H1 (cell line): Measurements from ENCODE around the gene NMT1. TPM values are rescaled to one million over a fixed set of nuclear protein-coding genes. Genes with fewer than 3 reads are reported as not detected.

Experiments used
- CTCF ChIA-PET: fragments of 300-600 bp; sonication (Branson Sonifier 250); formaldehyde crosslinking; loops from one replicate; lab custom pipeline; 2021; ENCODE audit not compliant: partially characterized antibody; lab: Charles Lee
- POLR2A ChIA-PET: fragments of 300-600 bp; sonication (Branson Sonifier 250); formaldehyde crosslinking; loops from one replicate; lab custom pipeline; 2021; ENCODE audit warnings: inconsistent platforms; ENCODE audit not compliant: partially characterized antibody; lab: Charles Lee
- DNase-seq, 2 experiments: peaks; one replicate each; pipeline versions ENCODE4 v3.0.0 to v3.0.0-alpha.2; 2010 to 2022; ENCODE audit warnings: low spot score in 2 of 2, low read depth in 1 of 2, mixed read lengths in 1 of 2
- FAIRE-seq: peaks from 2 replicates; lab custom pipeline; 2011; peaks lifted over from hg19 to GRCh38; lab: Jason Lieb, UNC
- H2AFZ ChIP-seq: 2 replicates; pipeline ENCODE4 v1.8.1; 2012; ENCODE audit warnings: low read length, inconsistent platforms
- H2AK5ac ChIP-seq: 2 replicates; pipeline ENCODE4 v1.6.1; 2013; ENCODE audit warnings: low read depth, low read length
- H2BK120ac ChIP-seq: replicated peaks from 2 replicates; pipeline ENCODE3; 2013; ENCODE audit warnings: low read depth, low read length, inconsistent platforms
- H2BK12ac ChIP-seq: 2 replicates; pipeline ENCODE4 v1.6.1; 2013; ENCODE audit warnings: low read depth, low read length
- H2BK15ac ChIP-seq: 2 replicates; pipeline ENCODE4 v1.6.1; 2013; ENCODE audit warnings: low read length
- H2BK20ac ChIP-seq: 2 replicates; pipeline ENCODE4 v1.6.1; 2013; ENCODE audit warnings: low read length
- H2BK5ac ChIP-seq: 2 replicates; pipeline ENCODE4 v1.6.1; 2013; ENCODE audit warnings: low read depth, low read length
- H3K14ac ChIP-seq: 2 replicates; pipeline ENCODE4 v1.6.1; 2013; ENCODE audit warnings: inconsistent platforms; ENCODE audit not compliant: insufficient read length
- H3K18ac ChIP-seq: 2 replicates; pipeline ENCODE4 v1.6.1; 2013; ENCODE audit warnings: low read length; ENCODE audit errors: extremely low read depth
- H3K23ac ChIP-seq: 2 replicates; pipeline ENCODE4 v1.6.1; 2013; ENCODE audit warnings: inconsistent platforms; ENCODE audit not compliant: insufficient read length
- H3K23me2 ChIP-seq: 2 replicates; pipeline ENCODE4 v1.6.1; 2013; ENCODE audit warnings: low read depth, low read length
- H3K27ac ChIP-seq: 2 replicates; pipeline ENCODE4 v1.6.1; 2011; ENCODE audit warnings: low read depth, low read length, inconsistent platforms
- H3K27me3 ChIP-seq, 4 experiments: replicated peaks in 1 of 4; 1 replicate in 1 of 4; 2 replicates in 3 of 4; pipeline versions ENCODE4 v1.6.1 to v1.8.1; 2011 to 2013; ENCODE audit warnings: low read length in 3 of 4, mild to moderate bottlenecking in 3 of 4, inconsistent platforms in 2 of 4, mixed read lengths in 2 of 4, moderate library complexity in 1 of 4; ENCODE audit not compliant: control insufficient read depth in 3 of 4, insufficient read depth in 3 of 4; ENCODE audit errors: extremely low read depth in 1 of 4
- H3K36me3 ChIP-seq, 4 experiments: 2 replicates each; pipeline versions ENCODE4 v1.6.1 to v1.8.1; 2011 to 2013; ENCODE audit warnings: mild to moderate bottlenecking in 4 of 4, low read length in 3 of 4, moderate library complexity in 2 of 4, control low read depth in 1 of 4, inconsistent platforms in 1 of 4; ENCODE audit not compliant: insufficient read depth in 4 of 4, control insufficient read depth in 2 of 4
- H3K4ac ChIP-seq: replicated peaks from 2 replicates; pipeline ENCODE3; 2013; ENCODE audit warnings: low read length, low read depth, mixed read lengths, inconsistent platforms; ENCODE audit not compliant: insufficient read length
- H3K4me1 ChIP-seq, 4 experiments: replicated peaks in 1 of 4; 1 replicate in 1 of 4; 2 replicates in 3 of 4; pipeline versions ENCODE4 v1.6.1 to v1.8.1; 2011 to 2013; ENCODE audit warnings: low read length in 3 of 4, inconsistent platforms in 2 of 4, mixed read lengths in 1 of 4; ENCODE audit not compliant: insufficient read depth in 4 of 4, control insufficient read depth in 3 of 4
- H3K4me2 ChIP-seq, 2 experiments: 2 replicates each; pipeline versions ENCODE4 v1.6.1 to v1.8.1; 2011 to 2013; ENCODE audit warnings: low read depth in 2 of 2, low read length in 2 of 2, control low read depth in 1 of 2, inconsistent platforms in 1 of 2, mild to moderate bottlenecking in 1 of 2; ENCODE audit not compliant: insufficient read depth in 1 of 2
- H3K4me3 ChIP-seq, 4 experiments: fragments of 200-600, 300-600 bp in 1 of 4; sonication (generic), shearing (Covaris generic), sonication (Bioruptor Twin) in 1 of 4; 2 replicates each; pipeline versions ENCODE4 v1.5.1 to v1.8.1; 2011 to 2016; ENCODE audit warnings: low read length in 4 of 4, low read depth in 3 of 4, control low read depth in 2 of 4, inconsistent platforms in 2 of 4, mild to moderate bottlenecking in 2 of 4, mixed read lengths in 1 of 4, moderate library complexity in 1 of 4; ENCODE audit not compliant: insufficient read depth in 2 of 4; ENCODE audit errors: extremely low read depth in 1 of 4
- H3K56ac ChIP-seq: replicated peaks from 2 replicates; pipeline ENCODE3; 2013; ENCODE audit warnings: low read depth, mild to moderate bottlenecking, mixed read lengths, low read length, inconsistent platforms; ENCODE audit not compliant: insufficient read length
- H3K79me1 ChIP-seq: 2 replicates; pipeline ENCODE4 v1.6.1; 2013; ENCODE audit warnings: low read depth, low read length, control low read depth
- H3K79me2 ChIP-seq, 2 experiments: 2 replicates each; pipeline versions ENCODE4 v1.6.1 to v1.8.1; 2012 to 2013; ENCODE audit warnings: low read length in 2 of 2, mild to moderate bottlenecking in 2 of 2, inconsistent platforms in 1 of 2; ENCODE audit not compliant: insufficient read depth in 2 of 2, control insufficient read depth in 1 of 2
- H3K9ac ChIP-seq, 4 experiments: replicated peaks in 1 of 4; 1 replicate in 1 of 4; 2 replicates in 3 of 4; pipeline versions ENCODE4 v1.6.1 to v1.8.1; 2011 to 2013; ENCODE audit warnings: low read depth in 3 of 4, low read length in 3 of 4, control low read depth in 2 of 4, mild to moderate bottlenecking in 2 of 4, moderate library complexity in 2 of 4, inconsistent platforms in 1 of 4; ENCODE audit errors: extremely low read depth in 1 of 4
- H3K9me3 ChIP-seq, 2 experiments: 2 replicates each; pipeline versions ENCODE4 v1.6.1 to v1.8.1; 2012 to 2013; ENCODE audit warnings: mild to moderate bottlenecking in 2 of 2, moderate library complexity in 2 of 2, control low read depth in 1 of 2, inconsistent platforms in 1 of 2, low read depth in 1 of 2, low read length in 1 of 2, mixed read lengths in 1 of 2; ENCODE audit not compliant: insufficient read depth in 2 of 2
- H4K20me1 ChIP-seq, 2 experiments: replicated peaks in 1 of 2; 2 replicates each; pipeline versions ENCODE3 to v1.8.1; 2011 to 2013; ENCODE audit warnings: inconsistent platforms in 2 of 2, low read length in 2 of 2, mild to moderate bottlenecking in 1 of 2; ENCODE audit not compliant: insufficient read depth in 2 of 2, control insufficient read depth in 1 of 2
- H4K5ac ChIP-seq: 2 replicates; pipeline ENCODE4 v1.6.1; 2013; ENCODE audit warnings: low read length, low read depth, mixed read lengths, inconsistent platforms; ENCODE audit not compliant: insufficient read length
- H4K8ac ChIP-seq: 2 replicates; pipeline ENCODE4 v1.8.0; 2013; ENCODE audit warnings: mild to moderate bottlenecking, moderate library complexity, low read length, inconsistent platforms; ENCODE audit not compliant: insufficient read depth; ENCODE audit errors: extremely low read depth
- H4K91ac ChIP-seq: replicated peaks from 2 replicates; pipeline ENCODE3; 2013; ENCODE audit warnings: low read length, mixed read lengths, inconsistent platforms; ENCODE audit not compliant: insufficient read length
- CBX8 ChIP-seq: fragments of 300-800, 300-1000 bp; sonication (generic); IDR thresholded peaks from 2 replicates; pipeline ENCODE4 v1.7.1; 2016; ENCODE audit warnings: low read depth, low read length, borderline replicate concordance
- GABPA ChIP-seq: IDR thresholded peaks from 2 replicates; pipeline ENCODE4 v1.6.1; 2011; ENCODE audit warnings: mild to moderate bottlenecking, low read length, moderate library complexity, borderline replicate concordance; ENCODE audit not compliant: insufficient read depth
- GTF2F1 ChIP-seq: IDR thresholded peaks from 2 replicates; pipeline ENCODE4 v1.6.1; 2012; ENCODE audit warnings: low read depth, low read length, improper control_type of control experiment, borderline replicate concordance
- HDAC2 ChIP-seq, 2 experiments: fragments of 300-600 bp in 1 of 2; sonication (generic) in 1 of 2; IDR thresholded peaks; 2 replicates each; pipeline ENCODE4 v1.6.1; 2011 to 2012; ENCODE audit warnings: low read depth in 2 of 2, low read length in 2 of 2, mild to moderate bottlenecking in 2 of 2, moderate library complexity in 2 of 2, borderline replicate concordance in 1 of 2, inconsistent platforms in 1 of 2
- JUND ChIP-seq: IDR thresholded peaks from 2 replicates; pipeline ENCODE4 v1.6.1; 2011; ENCODE audit warnings: mild to moderate bottlenecking, improper control_type of control experiment, low read length
- KDM4A ChIP-seq: IDR thresholded peaks from one replicate; pipeline ENCODE4 v1.7.1; 2012; ENCODE audit warnings: low read depth, mild to moderate bottlenecking, moderate library complexity, low read length, inconsistent platforms; ENCODE audit not compliant: severe bottlenecking
- NANOG ChIP-seq: IDR thresholded peaks from 2 replicates; pipeline ENCODE4 v1.6.1; 2011; ENCODE audit warnings: low read length, low read depth, mild to moderate bottlenecking, inconsistent platforms; ENCODE audit not compliant: insufficient read depth, poor library complexity, severe bottlenecking
- NRF1 ChIP-seq: IDR thresholded peaks from 2 replicates; pipeline ENCODE4 v1.6.1; 2011; ENCODE audit warnings: mild to moderate bottlenecking, low read depth, low read length, improper control_type of control experiment
- SAP30 ChIP-seq: fragments of 300-600 bp; sonication (generic); IDR thresholded peaks from 2 replicates; pipeline ENCODE4 v1.7.1; 2012; ENCODE audit warnings: low read length, moderate library complexity, mild to moderate bottlenecking, inconsistent platforms; ENCODE audit not compliant: insufficient read depth, insufficient replicate concordance
- SIX5 ChIP-seq: IDR thresholded peaks from 2 replicates; pipeline ENCODE4 v1.6.1; 2011; ENCODE audit warnings: mild to moderate bottlenecking, low read depth, low read length
- WGBS, 2 experiments: shearing (Covaris generic) in 1 of 2; methylation state at CpG; one replicate each; pipeline versions ENCODE4 v1.1.6 to v1.1.7; 2013 to 2015; ENCODE audit warnings: low lambda C conversion rate in 2 of 2, mixed read lengths in 2 of 2, inconsistent platforms in 1 of 2, low coverage in 1 of 2, missing lambda C conversion rate in 1 of 2; ENCODE audit not compliant: insufficient replicate concordance in 2 of 2, insufficient coverage in 1 of 2, insufficient read length in 1 of 2; ENCODE audit errors: extremely low coverage in 1 of 2, missing lambda C conversion rate in 1 of 2; 5-methylcytosine and 5-hydroxymethylcytosine counted together
- polyA plus RNA-seq, 7 experiments: library from polyadenylated mRNA; depleted of rRNA in 3 of 7; stranded (reverse) in 5 of 7; unstranded in 2 of 7; fragments of >200 nt in 5 of 7; fragments of 200-250 nt in 2 of 7; gene quantifications; 1 replicate in 5 of 7; 2 replicates in 1 of 7; 4 replicates in 1 of 7; pipeline versions ENCODE4 v1.2.1 to v1.2.3, GENCODE V29; 2011 to 2013; ENCODE audit warnings: missing spikeins in 2 of 7, mixed read lengths in 2 of 7
- total RNA-seq: library from RNA; stranded (reverse); fragmentation: NEBNext Ultra II Directional; extraction: Animal tissue kit (Norgen Biotek cat#: 25700); gene quantifications from 2 replicates; pipeline ENCODE4 v1.2.1, GENCODE V29; 2021

NMT1 gene
- total and polyA plus RNA-seq, 2 of the 8 experiments (the other 6 are each of a cell fraction or from before 2014, with no cell fraction given) = 42.9 to 149 TPM

GRCh38 chr17:45149037-45149668 lies 88.0 kb downstream of the NMT1 start:
- H3K27ac ChIP-seq = 0 out of 2 replicates have a peak overlapping the region, but pooled peaks have one; percentile 52
- no peaks in the 10 kb centered on the region for H3K36me3 ChIP-seq
- no peaks in the 10 kb centered on the region for H3K9me3 ChIP-seq
- no peak overlapping the region for H4K91ac ChIP-seq
- peak overlapping the region; percentile 70 to 86 for H3K4me2 ChIP-seq
- H3K79me1 ChIP-seq = peaks cover 3% of the 10 kb centered on the region; the same call in 1 of the 2 replicates
- no peak overlapping the region for H2AK5ac ChIP-seq
- H4K5ac ChIP-seq = no peak overlapping the region
- H3K23ac ChIP-seq = no peak overlapping the region
- DNase-seq (peak in 1 of 2 experiments; percentile 88), FAIRE-seq (no peak)
- peaks cover 3 to 14% (median 11%) of the 10 kb centered on the region in 4 experiments for H3K4me1 ChIP-seq
- H3K14ac ChIP-seq = no peak overlapping the region
- peaks cover 15% of the 10 kb centered on the region for H3K23me2 ChIP-seq
- H2AFZ ChIP-seq = no peak overlapping the region
- peak overlapping the region; percentile 77 to 93 (median 88) for H3K4me3 ChIP-seq
- POLR2A ChIA-PET = interaction anchor here (0.6 to 20.3 kb wide), 75 partner anchors 17 to 395 kb away, joined by 3 to 1076 read pairs (median 4); partner anchors contain the start of genes ACBD4, EFTUD2, FMNL1 and HEXIM2
- H2BK15ac ChIP-seq = no peak overlapping the region
- H3K18ac ChIP-seq = peak overlapping the region; percentile 78
- H3K27me3 ChIP-seq = no peaks in the 10 kb centered on the region
- CTCF ChIA-PET = interaction anchor here (0.6 to 9.4 kb wide), 26 partner anchors 8 to 694 kb away, joined by 3 to 187 read pairs (median 4); partner anchors contain the start of genes ACBD4, EFTUD2, FMNL1 and HEXIM2
- peak overlapping the region; percentile 67 to 83 (median 76); a peak in 6 of 7 replicates for H3K9ac ChIP-seq
- peaks cover 5 to 10% of the 10 kb centered on the region in 2 experiments for H4K20me1 ChIP-seq
- 0 out of 2 replicates have a peak overlapping the region, but pooled peaks have one; percentile 62 for H4K8ac ChIP-seq
- peaks cover 0 to 26% of the 10 kb centered on the region in 2 experiments; a peak in 2 of 4 replicates for H3K79me2 ChIP-seq
- H3K4ac ChIP-seq = no peak overlapping the region
- 1% methylated on average over 32 of the region's 32 CpGs; no CpG with 5 or more reads in 1 of the 2 experiments for WGBS, 2 experiments
- peak overlapping the region; percentile 96 for H2BK5ac ChIP-seq
- H2BK20ac ChIP-seq = no peak overlapping the region
- 0 out of 2 replicates have a peak overlapping the region, but pooled peaks have one; percentile 39 for H2BK12ac ChIP-seq
- no peak overlapping the region for H2BK120ac ChIP-seq
- H3K56ac ChIP-seq = no peak overlapping the region
- TF ChIP-seq NANOG (no peak), GTF2F1 (no peak), SAP30 (no peak), HDAC2 (IDR thresholded peaks at IDR 0.05; ENCODE audit: borderline replicate concordance in 1 of 2, low read depth in 2 of 2, low read length in 2 of 2) (no peak), JUND (0 out of 2 replicates have a peak, but pooled peaks have one; percentile 18), GABPA (peak; percentile 61; the same call in 1 of the 2 replicates), CBX8 (no peak), KDM4A (no peak), SIX5 (no peak), NRF1 (no peak)
